Aortic smooth muscle cell (primary cell): ENCODE results near the gene IGFLR1. TPM values are rescaled to one million over a fixed set of nuclear protein-coding genes. Genes with fewer than 3 reads are reported as not detected.

ENCODE experiments used
- total RNA-seq: library from RNA; depleted of rRNA; stranded (reverse); fragments of >200 nt; gene quantifications from 2 replicates; pipeline ENCODE4 v1.2.3, GENCODE V29; 2014

Gene IGFLR1
- 1.1 TPM in 2 replicates for total RNA-seq

GRCh38 chr19:35742121-35742724, at the start of gene IGFLR1:
Gene IGFLR1 (minus strand): TSS chr19:35742452. CDS start chr19:35741180, 1,272 bp downstream.

GRCh38 chr19:35775298-35776101, 33.2 kb upstream of the IGFLR1 start, which contains the start of gene ARHGAP33:
Gene ARHGAP33 (plus strand): TSS chr19:35775564. CDS start chr19:35775659, 95 bp downstream.

GRCh38 chr19:35757749-35758608, 15.7 kb upstream of the IGFLR1 start, which contains the start of gene PROSER3:
Gene PROSER3 (plus strand): TSS chr19:35758176. CDS start chr19:35758216, 40 bp downstream.

GRCh38 chr19:35756377-35757230, 14.4 kb upstream of the IGFLR1 start, which contains the start of gene HSPB6:
Gene HSPB6 (minus strand): TSS chr19:35757029. CDS start chr19:35757008, 21 bp downstream.

GRCh38 chr19:35748106-35749020, 6.1 kb upstream of the IGFLR1 start, which contains the start of gene LIN37:
Gene LIN37 (plus strand): TSS chr19:35748576. CDS start chr19:35748725, 149 bp downstream.

GRCh38 chr19:35745328-35746086, 3.3 kb upstream of the IGFLR1 start, which contains the start of the genes PSENEN and U2AF1L4:
Gene PSENEN (plus strand): TSS chr19:35745651. CDS start chr19:35745931, 280 bp downstream.
Gene U2AF1L4 (minus strand): TSS chr19:35745418. CDS start chr19:35745391, 27 bp downstream.

GRCh38 chr19:35717665-35718344, 24.4 kb downstream of the IGFLR1 start, which contains the start of gene KMT2B:
Gene KMT2B (plus strand): TSS chr19:35718003. CDS start chr19:35718019, 16 bp downstream.

GRCh38 chr19:35704218-35704617, 38.0 kb downstream of the IGFLR1 start, which contains the start of gene ZBTB32:
Gene ZBTB32 (plus strand): TSS chr19:35704558. CDS start chr19:35714627, 10,069 bp downstream.

Other genes with a start within 250 kb of the IGFLR1 start
- 0.53 and 2.3 TPM in 2 replicates for gene DMKN, start 228.8 kb downstream of the IGFLR1 start, total RNA-seq
- 0.66 and 0.87 TPM in 2 replicates for gene SBSN, start 214.1 kb downstream of the IGFLR1 start, total RNA-seq
- gene GAPDHS, start 209.0 kb downstream of the IGFLR1 start, total RNA-seq: not detected in 2 replicates
- 73.3 and 90.4 TPM in 2 replicates for gene TMEM147, start 196.8 kb downstream of the IGFLR1 start, total RNA-seq
- not detected in 2 replicates for gene ATP4A, start 178.8 kb downstream of the IGFLR1 start, total RNA-seq
- not detected in 2 replicates for gene PMIS2, start 156.3 kb downstream of the IGFLR1 start, total RNA-seq
- 4.4 and 6.7 TPM in 2 replicates for gene HAUS5, start 129.7 kb downstream of the IGFLR1 start, total RNA-seq
- 36.8 and 38.8 TPM in 2 replicates for gene RBM42, start 113.4 kb downstream of the IGFLR1 start, total RNA-seq
- 0.12 and 0.26 TPM in 2 replicates for gene ETV2, start 100.7 kb downstream of the IGFLR1 start, total RNA-seq
- 462 and 513 TPM in 2 replicates for gene COX6B1, start 94.1 kb downstream of the IGFLR1 start, total RNA-seq
- not detected in 2 replicates for gene UPK1A, start 75.9 kb downstream of the IGFLR1 start, total RNA-seq
- gene ZBTB32, start 37.9 kb downstream of the IGFLR1 start, total RNA-seq: not detected in 2 replicates
- 3.6 and 5.9 TPM in 2 replicates for gene KMT2B, start 24.4 kb downstream of the IGFLR1 start, total RNA-seq
- gene U2AF1L4, start 3.0 kb upstream of the IGFLR1 start, total RNA-seq: 7.3 and 10.3 TPM in 2 replicates
- 16.8 and 17.2 TPM in 2 replicates for gene PSENEN, start 3.2 kb upstream of the IGFLR1 start, total RNA-seq
- gene LIN37, start 6.1 kb upstream of the IGFLR1 start, total RNA-seq: 6.7 and 7.0 TPM in 2 replicates
- 55.8 and 106 TPM in 2 replicates for gene HSPB6, start 14.6 kb upstream of the IGFLR1 start, total RNA-seq
- gene PROSER3, start 15.7 kb upstream of the IGFLR1 start, total RNA-seq: 3.6 and 4.7 TPM in 2 replicates
- 2.9 and 3.2 TPM in 2 replicates for gene ARHGAP33, start 33.1 kb upstream of the IGFLR1 start, total RNA-seq
- not detected in 2 replicates for gene PRODH2, start 70.4 kb upstream of the IGFLR1 start, total RNA-seq
- gene NPHS1, start 110.1 kb upstream of the IGFLR1 start, total RNA-seq: not detected in 2 replicates
- not detected in 2 replicates for gene KIRREL2, start 114.5 kb upstream of the IGFLR1 start, total RNA-seq
- gene APLP1, start 126.1 kb upstream of the IGFLR1 start, total RNA-seq: 7.7 and 14.0 TPM in 2 replicates
- gene NFKBID, start 158.1 kb upstream of the IGFLR1 start, total RNA-seq: 3.2 and 4.0 TPM in 2 replicates
- gene HCST, start 160.1 kb upstream of the IGFLR1 start, total RNA-seq: 0.79 and 1.2 TPM in 2 replicates
- not detected in 2 replicates for gene TYROBP, start 165.8 kb upstream of the IGFLR1 start, total RNA-seq
- gene LRFN3, start 193.9 kb upstream of the IGFLR1 start, total RNA-seq: 1.5 and 2.4 TPM in 2 replicates